Measurements from ENCODE around the gene FLVCR2.

The FLVCR2 gene

DNA sequence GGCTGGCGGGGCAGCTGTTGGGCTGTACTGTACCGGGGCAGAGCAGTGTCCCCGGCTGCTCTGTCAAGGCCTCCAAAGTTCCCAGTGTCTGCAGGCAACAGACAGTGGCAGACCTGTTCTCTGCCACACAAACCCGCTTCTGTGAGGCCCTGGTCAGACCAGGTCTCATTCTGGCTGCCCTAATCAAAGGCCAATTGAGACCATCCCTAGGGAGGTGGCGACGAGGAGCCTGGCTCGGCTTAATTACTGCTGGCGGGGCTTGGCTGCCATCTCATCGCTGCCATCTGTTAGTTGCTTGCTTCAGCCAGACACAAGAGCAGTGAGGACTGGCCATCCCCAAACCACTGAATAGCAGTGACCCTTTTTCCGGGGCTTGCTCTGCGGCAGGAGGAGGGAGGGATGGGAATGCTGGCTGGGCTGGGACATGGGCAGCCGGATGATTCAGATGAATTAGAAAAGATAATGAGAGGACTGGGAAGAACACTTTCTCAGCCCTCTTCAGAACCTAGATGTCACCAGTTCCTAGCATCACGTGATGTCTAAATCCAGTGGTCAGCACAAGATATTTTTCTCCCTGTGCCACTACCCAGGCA, 57.8 kb downstream of the FLVCR2 start:
- no peak for DNase-seq

DNA sequence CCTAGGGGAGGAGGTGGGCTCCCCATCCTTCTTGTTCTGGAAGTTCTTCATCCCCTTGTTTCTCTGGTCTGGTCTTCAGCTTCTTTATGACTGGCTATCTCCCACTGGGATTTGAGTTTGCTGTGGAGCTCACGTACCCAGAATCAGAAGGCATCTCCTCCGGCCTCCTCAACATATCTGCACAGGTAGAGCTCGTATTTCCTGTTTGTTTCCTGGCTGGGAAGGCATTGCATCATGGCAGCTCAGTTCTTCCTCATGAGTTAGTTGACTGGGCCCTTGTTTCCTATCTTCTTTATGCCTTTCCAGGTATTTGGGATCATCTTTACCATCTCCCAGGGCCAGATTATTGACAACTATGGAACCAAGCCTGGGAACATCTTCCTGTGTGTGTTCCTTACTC, 62.5 kb downstream of the FLVCR2 start:
- DNase-seq: no peak

DNA sequence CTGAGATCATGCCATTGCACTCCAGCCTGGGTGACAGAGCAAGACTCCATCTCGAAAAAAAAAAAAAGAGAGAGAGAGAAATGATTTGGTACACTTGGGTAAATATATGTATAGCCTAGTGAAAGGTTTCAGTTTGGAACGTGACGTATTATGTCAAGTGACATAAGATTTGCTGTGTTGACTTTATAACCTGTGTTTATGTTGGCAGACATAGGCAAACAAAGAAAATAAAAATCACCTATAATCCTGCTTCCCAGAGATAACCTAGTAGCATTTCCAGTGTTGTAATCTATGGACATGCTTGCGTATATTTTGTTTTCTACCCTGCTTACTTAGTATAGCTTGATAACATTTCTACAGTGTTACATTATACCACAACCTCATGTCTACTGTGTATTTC, 65.6 kb downstream of the FLVCR2 start:
- no peak for DNase-seq

DNA sequence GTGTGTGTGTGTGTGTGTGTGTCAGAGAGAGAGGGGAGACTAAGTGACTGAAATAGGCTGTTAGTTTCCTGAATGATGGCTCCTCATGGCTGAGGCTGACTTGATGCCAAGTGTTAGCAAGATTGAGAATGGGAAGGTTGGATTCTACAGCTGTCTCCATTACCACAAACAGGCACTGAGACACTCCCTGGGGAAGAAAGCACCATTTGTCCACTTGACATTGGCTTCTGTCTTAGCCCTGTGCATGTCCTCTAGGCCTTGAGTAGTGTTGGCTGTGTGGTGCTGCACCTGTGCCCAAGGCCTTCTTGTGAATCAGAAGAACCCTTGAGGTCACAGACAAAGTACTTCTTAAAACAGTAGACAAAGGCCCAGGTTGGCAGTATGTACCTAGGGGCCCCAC, 66.6 kb downstream of the FLVCR2 start:
- DNase-seq: no peak

DNA sequence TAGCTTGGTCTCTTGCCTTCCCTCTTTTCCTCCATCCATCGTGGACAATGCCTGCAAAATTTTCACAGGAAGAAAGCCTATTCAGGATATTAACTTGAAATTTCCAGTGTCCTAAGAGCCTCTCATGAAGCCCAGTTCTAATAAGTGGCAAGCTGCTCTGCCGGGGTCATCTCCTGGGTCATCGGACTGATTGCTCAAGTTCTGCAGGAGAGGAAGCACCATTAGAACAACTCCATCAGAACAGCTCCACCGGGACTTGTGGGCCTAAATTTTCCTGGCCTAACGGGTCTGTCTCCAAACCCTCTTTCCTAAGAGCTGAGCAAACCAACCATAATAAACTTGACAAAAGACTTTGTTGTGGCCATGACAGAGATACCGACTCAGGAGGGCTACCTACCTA, 68.3 kb downstream of the FLVCR2 start:
- DNase-seq: no peak

DNA sequence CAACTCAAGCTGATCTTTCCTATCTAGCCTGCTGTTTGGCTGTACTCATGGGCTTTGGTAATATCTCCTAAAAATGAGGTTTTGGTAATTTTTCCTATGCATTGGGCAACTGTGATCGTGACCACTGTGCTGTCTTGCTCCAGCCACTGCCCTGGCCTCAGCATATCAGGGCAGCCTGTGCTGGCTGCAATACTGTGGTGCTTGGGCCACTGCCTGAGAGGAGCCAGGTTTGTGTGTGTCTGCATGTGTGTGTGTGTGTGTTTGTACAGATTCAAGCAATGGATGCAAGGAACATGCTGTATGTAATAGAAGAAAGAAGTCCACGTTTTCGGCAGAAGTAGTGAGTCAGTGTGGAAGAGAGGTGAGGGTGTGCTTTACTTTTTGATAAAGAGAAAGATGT, 69.2 kb downstream of the FLVCR2 start:
- no peak for DNase-seq

DNA sequence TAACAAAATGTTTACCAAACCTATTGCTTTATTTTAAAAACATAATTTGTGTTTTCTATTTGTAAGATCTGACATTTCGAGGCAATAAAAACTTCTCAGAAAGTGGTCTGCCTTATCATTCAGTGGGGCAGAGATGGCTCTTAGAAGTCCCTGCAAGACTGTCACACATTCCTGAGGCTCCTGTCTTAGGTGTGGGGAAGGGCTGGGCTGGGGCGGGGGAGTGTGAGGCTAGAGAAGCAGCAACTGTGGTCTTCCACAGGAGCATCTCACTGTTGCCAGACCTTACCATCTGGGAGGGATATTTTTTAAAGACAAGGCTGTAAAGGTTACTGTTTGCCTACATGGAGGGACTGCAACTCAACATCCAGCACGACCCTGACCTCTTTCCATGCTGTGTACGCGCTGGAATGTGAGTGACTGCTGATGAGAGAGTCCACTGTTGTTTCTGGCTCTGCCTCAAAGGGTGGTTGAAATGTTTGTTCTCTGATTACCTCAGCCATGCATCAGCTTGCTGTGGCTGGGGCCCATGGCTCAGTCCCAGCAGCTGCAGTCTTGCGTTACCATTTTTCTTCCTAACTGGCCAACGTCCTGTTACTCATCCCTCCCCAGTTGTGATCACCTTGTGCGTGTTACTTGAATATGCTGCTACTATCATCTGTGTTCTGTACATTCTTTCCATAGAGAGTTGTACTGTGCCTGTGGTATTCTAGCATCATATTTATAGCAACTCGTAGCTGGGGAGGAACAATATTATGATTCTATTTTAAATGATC, 69.8 kb downstream of the FLVCR2 start:
- DNase-seq: no peak

DNA sequence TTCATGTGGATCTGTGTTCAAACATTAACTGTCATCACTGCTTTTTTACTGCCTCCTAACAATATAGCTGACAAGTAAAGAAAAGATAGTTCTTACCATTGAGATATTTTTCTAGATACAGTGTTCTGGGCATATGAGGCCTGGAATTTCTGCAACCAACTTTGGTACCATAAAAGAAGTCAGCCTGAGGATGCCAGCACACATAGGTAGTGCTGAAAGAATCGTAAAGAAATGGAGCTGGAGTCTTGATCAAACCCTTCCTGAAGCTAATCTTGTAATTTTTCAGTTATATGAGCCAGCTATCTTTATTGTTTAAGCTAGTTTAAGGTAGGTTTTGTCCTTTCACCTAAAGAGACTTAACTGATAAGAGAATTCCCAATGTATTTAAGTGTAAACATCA, 70.9 kb downstream of the FLVCR2 start:
- DNase-seq: no peak

DNA sequence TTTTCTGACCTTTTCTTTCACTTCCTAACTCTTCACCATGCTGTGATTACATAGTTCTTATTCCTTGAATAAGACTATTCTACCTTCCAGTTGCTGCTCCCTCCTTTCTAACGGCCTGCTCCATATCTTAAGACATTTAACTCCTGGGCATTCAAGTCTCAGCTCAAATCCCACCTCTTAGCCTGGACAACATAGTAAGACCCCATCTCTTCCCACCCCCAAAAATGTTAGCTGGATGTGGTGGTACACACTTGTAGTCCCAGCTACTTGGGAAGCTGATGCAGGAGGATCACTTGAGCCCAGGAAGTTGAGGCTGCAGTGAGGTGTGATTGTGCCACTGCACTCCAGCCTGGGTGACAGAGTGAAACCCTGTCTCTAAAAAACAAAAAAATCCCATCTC, 71.4 kb downstream of the FLVCR2 start:
- no peak for DNase-seq

DNA sequence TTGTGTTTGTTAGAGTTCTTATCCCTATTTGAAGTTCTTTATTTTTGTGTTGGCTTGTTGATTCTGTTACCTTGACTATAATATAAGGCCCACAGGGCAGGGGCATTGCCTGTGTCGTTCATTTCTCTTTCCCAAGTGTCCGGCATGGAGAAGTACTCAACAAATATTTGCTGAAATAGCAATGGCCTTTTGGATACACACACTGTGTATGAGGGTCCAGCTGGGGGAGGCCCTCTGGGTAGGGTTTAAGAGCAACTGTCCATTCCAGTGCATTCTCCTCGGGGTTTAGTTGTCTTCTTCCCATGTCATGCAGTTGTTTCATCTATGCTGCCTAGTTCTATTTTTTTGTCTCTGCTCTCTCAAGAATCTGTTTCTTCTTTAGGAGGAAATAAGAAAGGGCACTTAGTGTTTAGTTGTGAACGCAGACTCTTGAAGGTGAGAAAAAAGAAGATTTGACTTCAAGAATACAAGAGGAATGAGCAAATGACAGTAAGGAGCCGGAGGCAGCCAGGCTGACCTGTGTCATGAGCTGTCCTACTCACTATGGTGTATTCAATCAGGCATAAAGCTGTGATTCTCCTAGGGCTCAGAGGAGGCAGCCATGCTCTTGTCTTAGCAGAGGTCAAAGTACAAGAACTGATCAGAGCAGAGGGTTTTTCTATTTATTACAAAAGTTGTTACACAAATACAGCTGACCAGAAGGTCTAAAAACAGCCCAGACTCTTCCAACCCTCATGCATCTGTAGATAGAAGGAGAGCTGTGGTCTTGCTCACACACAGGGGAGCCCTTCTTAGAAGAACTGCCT, 72.0 kb downstream of the FLVCR2 start:
- no peak for DNase-seq

DNA sequence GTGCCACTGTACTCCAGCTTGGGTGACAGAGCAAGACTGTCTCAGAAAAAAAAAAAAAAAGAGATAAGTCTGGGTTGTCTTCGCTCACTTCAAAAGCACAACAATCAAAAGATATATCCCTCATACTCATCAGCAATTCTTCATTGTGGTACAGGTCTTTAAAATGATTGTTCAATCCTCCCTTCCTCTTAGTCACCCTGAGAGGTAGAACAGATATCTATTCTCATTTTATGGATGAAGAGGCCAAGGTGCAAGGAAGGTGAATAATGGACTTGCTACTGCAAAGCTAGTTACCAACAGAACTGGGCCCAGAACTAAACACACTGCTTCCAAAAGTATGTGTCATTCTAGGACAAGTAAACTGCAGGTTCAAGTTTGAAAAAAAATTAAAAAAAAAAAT, 75.1 kb downstream of the FLVCR2 start:
- DNase-seq: no peak

DNA sequence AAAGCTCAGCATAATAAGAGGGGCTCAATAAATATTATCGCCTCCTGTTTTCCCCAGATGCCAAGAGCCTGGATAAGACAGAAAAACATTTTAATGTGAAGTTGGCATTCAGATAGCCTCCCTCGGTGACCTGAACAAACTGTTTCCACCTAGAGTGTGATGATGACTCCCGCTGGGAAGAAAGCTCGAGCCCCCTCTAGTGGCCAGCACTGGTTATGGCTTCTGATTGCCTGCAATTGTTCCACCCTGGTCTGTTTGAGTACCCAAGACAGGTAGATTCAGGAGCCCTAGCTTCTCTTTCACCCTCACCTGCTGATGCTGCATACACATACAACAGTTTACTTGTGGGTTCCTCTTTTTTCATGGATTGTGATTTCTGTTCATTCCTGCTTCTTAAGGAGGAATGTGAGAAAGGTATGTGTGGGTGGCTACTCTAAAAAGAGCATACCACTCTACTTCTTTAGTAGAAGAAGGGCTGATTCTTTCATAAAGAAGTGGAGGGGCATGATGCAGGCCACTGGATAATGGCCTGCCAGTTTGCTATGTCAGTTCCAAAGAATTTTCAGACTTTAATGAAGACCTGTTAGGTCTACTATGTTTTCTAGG, 75.8 kb downstream of the FLVCR2 start:
- DNase-seq: peak; percentile 90

DNA sequence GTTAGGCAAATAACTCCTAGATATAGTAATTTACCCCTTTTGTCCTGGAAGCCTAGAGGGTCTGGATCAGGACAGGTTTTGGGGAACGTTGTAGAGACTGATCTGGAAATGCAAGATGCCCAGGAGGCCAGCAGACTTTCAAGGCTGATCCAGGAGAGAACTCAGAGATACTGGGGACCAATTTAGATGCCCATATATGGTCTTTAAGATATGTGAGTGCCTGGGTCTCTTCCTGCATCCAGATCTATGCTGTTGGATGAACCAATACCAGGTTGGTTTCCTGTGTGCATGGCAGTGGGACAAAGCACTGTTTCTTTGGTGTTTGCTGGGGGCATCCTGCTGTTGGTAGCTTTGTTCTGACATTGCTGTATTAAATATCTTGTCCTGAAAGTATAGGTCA, 76.8 kb downstream of the FLVCR2 start:
- no peak for DNase-seq

DNA sequence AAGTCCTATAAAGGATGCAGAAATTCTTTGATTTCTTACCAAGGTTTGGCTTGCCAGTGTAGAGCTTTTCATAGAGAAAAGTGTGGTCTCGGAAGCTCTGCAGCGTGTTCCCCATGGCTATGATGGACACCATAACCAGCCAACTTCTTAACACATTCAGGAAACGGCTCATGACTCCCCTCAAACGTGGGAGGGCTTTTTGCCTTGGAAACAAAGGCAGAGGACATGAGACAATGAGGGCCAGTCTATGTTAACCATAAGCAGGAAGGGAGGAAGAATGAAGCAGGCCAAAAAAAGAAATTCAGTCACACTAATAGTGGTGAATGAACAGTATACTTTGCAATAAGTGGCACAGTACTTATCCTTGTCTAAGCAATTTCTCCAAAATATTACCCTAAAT, 78.9 kb downstream of the FLVCR2 start:
- DNase-seq: no peak

DNA sequence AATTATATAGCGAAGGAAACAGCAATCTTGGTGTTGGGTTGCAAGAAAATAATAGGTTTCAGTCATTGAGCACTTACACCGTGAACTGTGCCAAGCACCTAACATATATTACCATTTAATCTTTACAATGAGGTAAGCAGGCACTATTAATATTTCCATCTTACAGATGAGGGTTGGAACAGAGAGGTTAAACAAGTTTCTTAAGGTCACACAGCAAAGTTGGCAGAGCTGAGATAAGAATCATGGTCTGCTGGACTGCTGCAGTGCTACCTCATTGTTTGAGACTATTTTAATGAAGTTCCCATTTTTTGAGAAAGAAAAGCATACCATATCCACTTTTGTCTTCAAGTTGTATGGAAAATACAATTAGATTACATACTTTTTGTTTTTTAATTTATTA, 80.5 kb downstream of the FLVCR2 start:
- no peak for DNase-seq

DNA sequence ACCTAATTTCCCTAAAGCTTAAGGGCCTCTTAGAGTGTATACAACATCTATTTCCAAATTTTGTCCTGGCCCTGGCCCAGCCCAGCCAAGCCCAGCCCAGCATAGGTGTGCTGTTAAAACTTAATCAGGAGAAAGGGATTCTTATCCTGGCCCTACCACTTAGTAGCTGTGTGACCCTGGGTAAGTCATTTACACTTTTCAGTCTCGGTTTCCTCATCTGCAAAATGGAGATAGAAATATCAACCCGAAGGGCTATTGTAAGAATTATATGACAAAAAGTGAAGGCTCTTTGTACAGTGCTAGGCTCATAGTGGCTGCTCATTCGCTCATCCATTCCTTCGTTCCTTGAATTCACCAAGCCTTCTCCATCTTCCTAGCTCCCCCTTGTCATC, 81.8 kb downstream of the FLVCR2 start:
- DNase-seq: no peak

DNA sequence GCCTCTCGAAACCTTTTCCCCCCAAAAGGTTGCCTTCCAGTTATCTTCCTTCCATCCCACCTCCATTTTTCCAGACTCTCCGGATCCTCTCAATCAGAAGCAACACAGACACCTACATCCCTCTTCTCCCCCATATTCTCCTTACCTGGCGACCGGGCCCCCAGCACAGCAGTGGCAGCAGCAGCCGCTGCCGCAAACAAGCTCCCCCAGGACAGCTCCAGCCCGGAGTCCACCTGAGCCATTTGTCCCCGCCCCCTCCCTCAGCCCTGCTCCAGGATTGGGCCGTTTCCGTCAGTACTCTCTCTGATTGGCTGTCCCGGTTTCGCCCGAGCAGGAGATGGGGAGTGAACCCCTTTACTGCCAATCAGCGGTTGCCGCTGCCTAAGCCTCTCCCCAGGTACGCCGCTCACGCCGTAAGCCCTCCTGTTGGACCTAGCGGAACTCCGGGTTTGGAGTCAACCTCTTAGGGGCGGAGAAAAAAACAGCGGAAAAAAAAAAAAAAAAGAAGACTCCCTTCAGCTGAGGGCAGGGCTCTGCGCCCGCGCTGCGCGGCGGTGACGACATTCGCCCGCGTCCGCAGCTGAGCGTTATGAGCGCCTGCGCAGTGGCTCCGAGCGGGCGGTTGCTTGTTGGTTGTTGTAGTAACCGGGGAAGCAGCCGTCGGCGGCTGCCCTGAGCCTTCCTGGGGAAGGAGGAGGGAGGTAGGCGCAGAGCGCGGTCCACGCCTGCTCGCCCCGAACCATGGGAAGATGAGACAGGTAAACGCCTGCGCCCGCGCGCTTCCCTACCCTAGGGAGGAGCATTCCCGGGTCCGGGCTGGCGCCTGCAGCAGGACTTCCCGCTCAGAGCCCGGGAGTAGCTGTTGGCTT, 82.4 kb downstream of the FLVCR2 start, which contains the start of the genes ERG28 and TTLL5:
Gene ERG28, minus strand, starts transcription at position 247 of the 869 bp plus-strand sequence. CDS start 3,374 bp downstream, outside the sequence.
Gene TTLL5, plus strand, starts transcription at position 617 of the 869 bp plus-strand sequence. CDS start 1,904 bp downstream, outside the sequence.
- DNase-seq: peak; percentile 97

DNA sequence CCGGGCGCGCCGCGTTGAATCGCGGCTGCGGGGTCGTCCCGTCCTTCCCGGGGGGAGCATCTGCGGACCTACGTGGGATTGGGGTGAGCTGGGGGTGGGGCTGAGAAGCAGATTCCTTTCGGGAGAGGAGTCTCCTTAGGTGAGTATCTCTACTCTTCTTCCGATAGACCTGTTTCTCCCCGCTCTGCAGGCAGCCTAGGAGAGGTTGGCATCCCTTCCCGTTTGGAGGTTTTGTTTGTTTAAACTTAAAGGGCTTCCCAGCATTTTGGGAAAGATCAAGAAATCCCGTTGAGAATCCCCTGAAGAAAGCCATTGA, 83.0 kb downstream of the FLVCR2 start:
- no peak for DNase-seq

DNA sequence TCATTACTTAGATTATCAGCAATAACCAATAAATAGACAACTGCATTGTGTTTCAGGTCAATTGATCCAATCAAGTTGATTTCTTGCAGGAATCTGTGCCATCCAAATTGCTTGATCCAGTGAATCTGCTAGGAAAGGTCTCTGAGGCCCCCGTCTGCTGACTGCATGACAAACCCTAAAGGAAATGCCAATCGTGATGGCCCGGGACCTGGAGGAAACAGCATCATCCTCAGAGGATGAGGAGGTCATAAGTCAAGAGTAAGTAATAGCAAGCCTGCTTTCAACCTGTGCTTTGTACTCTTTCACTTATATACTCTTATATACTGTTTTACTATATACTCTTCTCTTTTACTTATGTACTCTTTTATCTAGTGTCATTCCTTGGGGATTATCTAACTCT, 84.5 kb downstream of the FLVCR2 start:
- DNase-seq: no peak

DNA sequence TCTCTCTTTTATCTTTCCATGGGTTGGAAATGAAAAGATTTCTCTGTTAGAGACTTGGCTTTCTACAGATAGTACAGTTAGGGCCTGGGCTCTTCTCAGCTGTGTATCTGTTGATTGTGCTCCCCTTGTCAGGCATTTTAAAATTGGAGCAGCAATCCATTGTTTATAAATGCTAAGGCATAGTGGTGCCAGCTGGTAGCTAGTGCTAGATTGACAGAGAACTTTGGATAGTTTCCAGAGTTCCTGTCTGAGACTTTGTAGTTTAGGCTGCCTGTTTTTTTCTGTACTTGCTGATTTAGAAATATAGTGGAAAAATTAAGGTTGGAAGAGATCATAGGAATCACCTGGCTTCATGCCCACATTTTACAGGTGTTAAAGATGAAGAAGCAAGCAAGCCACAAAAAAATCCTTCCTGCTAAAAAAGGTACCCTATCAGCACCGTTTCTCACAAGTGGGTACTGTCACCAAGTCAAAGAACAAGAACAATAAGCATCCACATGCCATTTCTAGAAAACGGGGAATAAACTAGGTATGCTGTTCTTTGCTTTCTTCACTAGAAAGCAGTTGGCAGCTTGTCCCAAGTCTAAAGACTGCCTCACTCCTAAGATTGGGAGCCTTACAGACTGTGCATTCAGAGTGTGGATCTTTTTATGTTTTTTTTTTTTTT, 88.8 kb downstream of the FLVCR2 start:
- DNase-seq: no peak

DNA sequence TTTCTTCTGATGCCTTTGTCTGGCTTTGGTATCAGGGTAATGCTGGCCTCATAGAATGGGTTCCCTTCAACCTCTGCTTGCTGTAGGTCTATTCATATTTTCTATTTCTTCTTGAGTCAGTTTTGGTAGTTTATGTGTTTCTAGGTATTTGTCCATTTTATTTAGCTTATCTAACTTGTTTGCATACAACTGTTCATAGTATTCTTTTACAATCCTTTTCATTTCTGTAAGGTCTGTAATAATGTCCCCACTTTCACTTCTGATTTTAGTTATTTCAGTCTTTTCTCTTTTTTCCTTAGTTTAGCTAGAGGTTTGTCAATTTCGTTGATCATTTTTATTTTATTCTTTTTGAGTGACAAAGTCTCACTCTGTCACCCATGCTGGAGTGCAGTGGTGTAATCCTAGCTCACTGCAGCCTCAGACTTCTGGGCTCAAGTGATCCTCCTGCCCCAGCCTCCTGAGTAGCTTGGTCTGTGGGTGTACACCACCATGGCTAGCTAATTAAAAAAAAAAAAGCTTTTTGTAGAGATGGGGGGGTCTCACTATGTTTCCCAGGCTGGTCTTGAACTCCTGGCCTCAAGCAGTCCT, 94.3 kb downstream of the FLVCR2 start:
- no peak for DNase-seq

Measured in CD4-positive, alpha-beta T cell treated with Interleukin-17A for 4 hours (primary cell).